SK-MEL-5 (cell line): ENCODE measurements around the gene DUSP2. TPM values are rescaled to one million over a fixed set of nuclear protein-coding genes. Genes with fewer than 3 reads are reported as not detected.
"Not testable (repeated sequence)": the region's sequence is repeated elsewhere in the genome, so short reads cannot be mapped to it uniquely, and the experiment has no call there.

Experiments
- DNase-seq: peaks from one replicate; pipeline ENCODE4 v3.0.0-alpha.2; 2016; ENCODE audit warnings: low read depth, low spot score
- in situ Hi-C: cut with HindIII; loops from 2 replicates; pipeline ENCODE4 v1.10.0; 2016; ENCODE audit warnings: low sequenced_read_pairs, high pct_unique_total_duplicates, low pct_unique_long_range_greater_than_20kb
- total RNA-seq: library from RNA; depleted of rRNA; stranded (reverse); fragments of >200 nt; shearing (Covaris generic); gene quantifications from 2 replicates; pipeline ENCODE4 v1.2.3, GENCODE V29; 2014

DUSP2 gene
- total RNA-seq, 1 experiment from 2014 or later: 1.0 TPM

DNA sequence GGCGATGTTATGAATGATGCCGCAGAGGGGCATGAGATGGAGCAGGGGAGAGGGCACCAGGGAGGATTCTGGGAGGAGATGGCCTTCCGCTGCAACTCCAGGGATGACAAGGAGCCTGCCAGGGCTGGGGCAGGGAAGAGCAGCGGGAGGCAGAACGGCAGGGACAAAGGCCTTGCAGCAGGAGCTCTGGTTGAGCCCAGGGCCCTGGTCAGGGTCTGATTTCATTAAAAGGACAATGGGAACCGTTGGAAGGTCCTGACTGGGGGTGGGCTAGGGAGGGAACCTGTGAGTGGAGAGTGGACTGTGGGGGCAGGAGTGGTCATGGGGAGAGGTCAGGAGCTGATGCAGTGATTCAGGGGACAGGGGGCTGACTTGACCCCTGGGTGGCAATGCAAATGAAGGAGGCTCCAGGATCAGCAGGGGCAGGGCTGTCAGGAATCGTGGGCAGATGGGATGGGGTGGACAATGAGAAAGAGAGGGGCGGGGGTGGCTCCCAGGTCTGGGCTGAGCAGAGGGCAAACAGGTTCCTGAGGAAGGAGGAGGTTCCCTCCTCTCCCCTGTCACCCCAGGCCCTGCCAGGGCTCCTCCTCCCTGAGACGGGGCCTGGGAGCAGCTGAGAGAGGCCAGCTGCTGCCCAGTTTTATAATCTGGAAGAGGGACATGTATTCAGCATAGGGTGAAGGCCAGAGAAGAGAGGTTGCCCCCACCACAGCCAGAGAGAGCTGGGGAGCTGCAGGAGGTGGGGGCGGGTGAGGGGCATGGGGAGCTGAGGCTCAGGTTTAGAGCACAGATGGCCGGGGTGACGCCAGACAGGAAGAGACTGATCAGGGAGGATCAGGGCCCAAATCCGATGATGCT is 7.3 kb upstream of the DUSP2 start:
- in situ Hi-C loops: no loop called here
- DNase-seq: no peak

- DNase-seq: no peak
- in situ Hi-C loops: no loop called here
These were observed 6.5 kb upstream of the DUSP2 start for GRCh38 chr2:96151595-96152303.

DNA sequence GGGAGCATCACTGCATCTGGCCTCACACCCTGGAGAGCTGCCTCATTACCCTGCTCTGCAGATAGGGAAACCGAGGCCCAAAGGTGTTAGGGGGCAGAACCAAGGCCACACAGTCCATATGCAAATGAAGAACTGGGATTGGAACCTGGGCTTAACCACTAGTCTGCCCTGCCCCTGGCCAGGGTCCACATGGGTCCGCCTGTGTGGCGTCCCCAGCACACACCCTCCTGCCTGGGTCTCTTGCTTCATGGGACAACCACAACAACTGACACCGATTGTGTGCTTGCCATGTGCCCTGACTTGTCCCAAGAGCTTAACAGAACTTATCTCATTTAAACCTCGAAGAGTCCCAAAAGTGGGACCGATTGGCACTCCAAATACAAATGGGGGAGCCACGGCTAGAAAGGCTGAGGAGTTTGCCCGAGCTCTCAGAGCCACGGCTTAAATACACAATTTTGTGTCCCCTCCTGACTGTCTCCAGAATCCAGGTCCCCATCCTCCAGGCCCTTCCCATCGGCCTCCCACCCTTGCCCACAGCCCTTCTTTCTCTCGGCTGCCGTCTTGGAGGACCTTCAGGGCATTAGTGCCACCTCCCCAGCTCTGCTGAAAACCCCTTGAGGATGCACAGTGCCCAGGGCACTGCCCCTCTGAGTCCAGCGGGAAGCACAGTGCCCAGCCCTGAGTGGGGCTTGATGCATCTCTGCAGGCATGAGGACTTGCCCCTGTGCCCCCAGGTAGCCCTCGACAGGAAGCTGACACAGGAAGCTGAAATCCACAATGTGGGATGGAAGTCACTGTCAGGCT is 5.8 kb upstream of the DUSP2 start:
- DNase-seq: no peak
- in situ Hi-C loops: no loop called here

DNA sequence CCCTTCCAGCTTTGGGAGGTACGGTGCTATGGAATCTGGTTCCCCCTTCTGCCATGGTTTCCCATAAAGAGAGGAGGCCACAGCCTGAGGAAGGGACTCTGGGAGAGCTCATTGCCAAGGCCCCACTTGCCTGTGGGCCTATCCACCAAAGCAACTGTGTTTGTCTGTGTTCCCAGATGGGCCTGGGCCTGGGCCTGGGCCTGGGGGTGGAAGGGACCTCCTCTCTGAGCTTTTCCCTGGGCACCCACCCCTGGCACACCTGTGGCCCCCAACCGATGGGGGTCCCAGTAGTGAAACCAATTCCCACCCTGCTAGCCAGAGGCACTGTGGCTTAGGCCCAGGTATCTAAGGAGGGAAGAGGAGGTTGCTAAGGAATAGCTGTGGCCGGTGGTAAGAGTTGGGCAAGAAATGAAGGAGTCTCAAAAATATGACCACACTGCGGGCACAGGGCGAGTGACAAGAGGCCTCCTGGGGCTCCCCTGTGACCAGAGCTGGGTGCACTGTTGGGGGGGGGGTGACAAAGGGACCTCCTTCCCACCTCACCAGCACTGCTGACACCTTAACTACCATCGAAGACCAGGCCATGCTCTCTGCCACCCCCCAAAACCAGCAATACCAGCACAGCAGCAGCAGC is 4.9 kb upstream of the DUSP2 start:
- no peak for DNase-seq
- in situ Hi-C loops: no loop called here

GRCh38 chr2:96148410-96149217 is 3.4 kb upstream of the DUSP2 start:
- in situ Hi-C loops: no loop called here
- peak; percentile 15 for DNase-seq

GRCh38 chr2:96147593-96148201 is 2.5 kb upstream of the DUSP2 start:
- no peak for DNase-seq
- in situ Hi-C loops: no loop called here

GRCh38 chr2:96146881-96147592 is 1.8 kb upstream of the DUSP2 start:
- DNase-seq: no peak
- in situ Hi-C loops: no loop called here

GRCh38 chr2:96146153-96146880 is 1.1 kb upstream of the DUSP2 start:
- in situ Hi-C loops: no loop called here
- no peak for DNase-seq

DNA sequence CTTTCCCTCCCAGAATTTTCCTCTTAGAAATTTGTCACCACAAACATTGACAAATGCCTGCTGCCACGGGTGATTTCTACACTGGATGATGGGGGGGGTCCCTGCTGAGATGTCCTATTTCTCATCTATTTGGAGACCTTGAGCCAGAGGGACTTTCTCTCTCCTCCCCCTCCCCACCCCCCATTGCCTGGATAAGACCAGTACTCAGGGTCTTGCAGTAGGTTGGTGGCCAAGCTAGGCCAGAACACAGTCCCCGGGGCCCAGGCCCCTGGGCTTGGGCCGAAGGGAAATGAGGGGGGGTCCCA is 560 bp upstream of the DUSP2 start:
- in situ Hi-C loops: no loop called here

GRCh38 chr2:96144481-96145035 is 682 bp downstream of the DUSP2 start:
- DNase-seq: no peak
- in situ Hi-C loops: no loop called here

More for the DNA sequence above, 560 bp upstream of the DUSP2 start:
- no peak for DNase-seq

DNA sequence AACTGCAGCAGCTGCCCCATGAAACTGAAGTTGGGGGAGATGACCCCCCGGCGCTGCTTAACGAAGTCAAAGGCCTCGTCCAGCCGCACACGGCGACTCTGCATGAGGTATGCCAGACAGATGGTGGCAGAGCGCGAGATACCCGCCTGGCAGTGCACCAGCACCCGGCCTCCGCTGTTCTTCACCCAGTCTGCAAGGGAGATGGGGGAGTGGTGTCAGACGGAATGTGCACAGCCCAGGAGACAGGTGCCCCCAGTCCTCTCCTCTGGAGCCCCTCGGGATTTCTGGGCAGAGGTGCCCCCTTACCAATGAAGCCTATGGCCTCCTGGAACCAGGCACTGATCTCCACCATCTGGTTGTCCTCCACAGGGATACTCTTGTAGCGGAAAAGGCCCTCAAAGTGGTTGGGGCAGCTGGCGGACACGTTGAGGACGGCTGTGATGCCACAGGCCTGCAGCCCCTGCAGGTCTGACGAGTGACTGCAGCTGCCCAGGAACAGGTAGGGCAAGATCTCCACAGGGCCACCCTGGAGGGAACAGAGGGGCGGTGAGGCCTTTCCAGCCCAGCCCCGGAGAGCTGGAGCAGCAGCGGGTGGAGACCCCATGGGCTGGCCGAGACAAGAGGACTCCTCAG is 1.3 kb downstream of the DUSP2 start:
- no peak for DNase-seq
- in situ Hi-C loops: no loop called here

GRCh38 chr2:96143231-96143847 is 1.9 kb downstream of the DUSP2 start:
- in situ Hi-C loops: no loop called here
- DNase-seq: no peak

- in situ Hi-C loops: no loop called here
- no peak for DNase-seq
These were observed 2.8 kb downstream of the DUSP2 start for GRCh38 chr2:96142217-96143113.

GRCh38 chr2:96141624-96141967 is 3.6 kb downstream of the DUSP2 start:
- in situ Hi-C loops, DNase-seq: not testable (repeated sequence)
